Astrocyte of the spinal cord (primary cell): ENCODE data around the gene OR2H2.
A peak's percentile ranks its signal among the peaks of the same experiment; 100 is the strongest.

Experiments used
- DNase-seq: peaks from one replicate; pipeline ENCODE4 v3.0.0; 2011; ENCODE audit warnings: low read depth, low spot score
- H3K4me3 ChIP-seq: 2 replicates; pipeline ENCODE4 v1.5.1; 2011; ENCODE audit warnings: low read depth, mild to moderate bottlenecking, low read length, moderate library complexity
- CTCF ChIP-seq: IDR thresholded peaks from 2 replicates; pipeline ENCODE4 v1.5.1; 2012; ENCODE audit warnings: low read depth, mild to moderate bottlenecking, low read length, inconsistent platforms
- in situ Hi-C: cut with HindIII; loops from 2 replicates; pipeline ENCODE4 v1.10.0; 2017; ENCODE audit warnings: low sequenced_read_pairs

The OR2H2 gene

DNA sequence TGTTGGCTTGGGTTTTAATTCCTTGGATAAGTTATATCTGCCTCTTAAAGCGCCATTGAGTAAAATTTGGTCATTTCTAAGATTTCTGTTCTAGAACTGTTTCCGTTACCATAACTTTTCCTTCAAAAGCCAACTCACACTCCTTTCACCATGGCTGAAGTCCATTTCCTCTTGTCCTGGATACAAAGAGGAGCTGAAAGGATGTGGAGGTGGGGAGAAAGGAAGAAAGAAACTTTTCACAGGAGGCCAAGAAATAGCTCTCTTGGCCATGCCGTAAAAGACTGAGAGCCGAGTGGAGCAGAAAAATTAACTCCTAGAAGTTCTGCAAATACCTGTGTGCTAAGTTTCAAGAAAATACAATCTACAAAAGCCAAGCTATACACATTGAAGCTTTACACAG, 26.5 kb downstream of the OR2H2 start:
- DNase-seq = no peak
- TF ChIP-seq CTCF = no peak
- in situ Hi-C loops = no loop called here
- no peak overlapping the region for H3K4me3 ChIP-seq

DNA sequence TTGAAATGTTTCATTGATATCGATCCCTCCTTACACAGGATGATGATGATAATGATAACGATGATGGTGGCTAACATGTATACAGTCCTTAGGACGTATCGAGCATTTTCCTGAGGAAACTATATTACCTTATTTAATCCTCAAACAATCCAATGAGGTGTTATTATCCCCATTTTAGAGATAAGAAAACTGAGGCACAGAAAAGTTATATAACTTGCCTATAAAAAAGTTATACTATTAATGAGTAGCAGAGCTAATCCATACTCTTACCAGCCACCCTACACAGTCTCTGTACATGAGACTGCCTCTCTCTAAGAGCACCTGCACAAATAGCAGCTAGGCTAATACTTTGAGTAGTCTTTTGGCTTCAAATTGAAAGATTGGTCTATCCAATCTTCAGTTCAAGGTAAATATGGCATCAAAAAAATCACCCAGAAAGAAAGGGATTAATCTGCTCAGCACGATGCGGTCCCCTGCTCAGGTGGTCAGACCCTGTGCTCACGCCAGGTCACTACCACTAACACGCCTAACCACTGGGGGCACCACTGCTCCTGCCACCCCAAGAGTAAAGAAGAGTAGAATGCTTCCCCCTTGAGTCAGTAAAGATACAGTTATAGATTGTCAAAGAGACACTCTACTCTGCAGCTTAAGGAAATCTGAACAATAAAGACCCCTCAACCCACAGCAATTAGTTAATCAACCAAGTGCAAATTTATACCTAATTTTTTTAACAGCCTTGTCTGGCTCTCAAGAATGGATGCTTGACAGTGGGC, 33.0 kb downstream of the OR2H2 start:
- TF ChIP-seq CTCF = peak; percentile 33
- DNase-seq = no peak
- in situ Hi-C loops = no loop called here
- no peak overlapping the region for H3K4me3 ChIP-seq

GRCh38 chr6:29619578-29620160, 34.7 kb downstream of the OR2H2 start:
- TF ChIP-seq CTCF = no peak
- DNase-seq = no peak
- in situ Hi-C loops = no loop called here
- no peak overlapping the region for H3K4me3 ChIP-seq

DNA sequence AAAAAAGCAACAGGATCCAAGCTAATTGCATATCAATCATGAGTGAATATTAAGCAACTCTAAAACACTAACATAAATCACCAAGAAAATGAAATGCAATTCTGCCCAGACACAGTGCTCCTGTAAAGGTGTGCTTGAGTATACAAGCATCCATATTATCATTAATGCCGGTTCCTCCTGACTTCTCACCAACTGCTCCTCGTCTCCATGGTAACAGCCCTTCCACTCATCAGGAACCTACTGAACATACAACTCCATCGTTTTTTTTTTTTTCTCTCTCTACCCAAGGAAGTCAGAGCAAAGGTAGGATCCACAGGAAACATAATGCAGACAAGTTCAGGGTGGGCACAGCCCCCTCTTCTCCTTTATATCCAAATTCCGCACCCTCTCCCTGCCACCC, 35.7 kb downstream of the OR2H2 start:
- in situ Hi-C loops = no loop called here
- no peak for TF ChIP-seq CTCF
- H3K4me3 ChIP-seq = no peak overlapping the region
- DNase-seq = no peak

GRCh38 chr6:29624520-29624961, 39.6 kb downstream of the OR2H2 start:
- in situ Hi-C loops = no loop called here
- no peak overlapping the region for H3K4me3 ChIP-seq
- no peak for TF ChIP-seq CTCF
- no peak for DNase-seq

DNA sequence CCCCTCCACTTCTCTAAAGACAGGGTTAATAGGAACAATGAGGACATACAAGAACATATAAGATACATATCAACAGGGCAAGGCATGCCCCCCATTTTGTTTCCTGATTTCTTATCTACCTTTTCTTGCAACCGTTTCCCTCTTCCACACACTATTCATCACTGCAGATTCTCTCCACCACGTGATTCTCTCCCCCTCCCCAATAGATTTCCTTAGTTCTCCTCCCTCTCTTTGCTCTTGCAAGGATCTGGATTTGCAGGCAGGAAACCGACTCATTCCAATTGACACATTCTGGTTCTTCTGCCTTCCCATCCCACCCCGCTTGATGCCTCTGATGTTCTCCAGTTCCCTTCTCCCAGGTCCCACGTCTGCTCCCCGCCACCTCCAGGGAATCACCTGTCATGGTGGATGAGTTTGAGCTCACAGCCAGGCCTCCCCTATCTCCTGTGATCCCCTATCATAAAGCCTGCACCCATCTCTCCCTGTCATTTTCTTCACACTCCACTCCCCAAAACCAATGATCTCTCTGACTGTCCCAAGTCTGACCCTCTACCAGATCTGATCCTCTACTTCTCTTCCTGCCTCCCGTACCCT, 40.5 kb downstream of the OR2H2 start:
- in situ Hi-C loops = no loop called here
- no peak for DNase-seq
- no peak for TF ChIP-seq CTCF
- no peak overlapping the region for H3K4me3 ChIP-seq
